HFFc6 (cell line): ENCODE data around the gene WDR86. TPM values are rescaled to one million over a fixed set of nuclear protein-coding genes. Genes with fewer than 3 reads are reported as not detected.

ENCODE experiments used
- DNase-seq: peaks from one replicate; pipeline ENCODE4 v3.0.0-alpha.2; 2018
- H3K27ac Mint-ChIP-seq: 2 replicates; pipeline ENCODE4 v1.8.0; 2020; ENCODE audit warnings: mild to moderate bottlenecking, mixed read lengths
- H3K27me3 Mint-ChIP-seq: 2 replicates; pipeline ENCODE4 v1.8.0; 2021; ENCODE audit warnings: mild to moderate bottlenecking, moderate library complexity, mixed read lengths; ENCODE audit not compliant: insufficient read depth
- H3K36me3 Mint-ChIP-seq: 2 replicates; pipeline ENCODE4 v1.8.0; 2021; ENCODE audit warnings: low read depth, mixed read lengths
- H3K4me1 Mint-ChIP-seq: 2 replicates; pipeline ENCODE4 v1.8.0; 2020; ENCODE audit warnings: low read depth, mixed read lengths
- H3K4me3 Mint-ChIP-seq: 2 replicates; pipeline ENCODE4 v1.8.0; 2020; ENCODE audit warnings: mild to moderate bottlenecking, moderate library complexity, mixed read lengths
- H3K9me3 Mint-ChIP-seq: 2 replicates; pipeline ENCODE4 v1.8.0; 2020; ENCODE audit warnings: mild to moderate bottlenecking, mixed read lengths
- CTCF ChIP-seq: fragments of 200-600 bp; sonication (generic); IDR thresholded peaks from 2 replicates; pipeline ENCODE4 v1.5.0; 2021; ENCODE audit warnings: antibody characterized with exemption, mild to moderate bottlenecking
- total RNA-seq, 6 experiments: library from RNA; stranded (reverse); fragmentation: NEBNext Ultra II Directional; extraction: Animal tissue kit (Norgen Biotek cat#: 25700); gene quantifications; 2 replicates in 1 of 6; 3 replicates in 5 of 6; pipeline ENCODE4 v1.2.3, GENCODE V29; 2021

WDR86 gene
- total RNA-seq, 6 experiments from 2014 or later, result not detected

GRCh38 chr7:151400626-151401315 is 9.1 kb downstream of the WDR86 start:
- TF ChIP-seq CTCF, result no peak
- Mint-ChIP-seq H3K27me3 (peaks cover 18% of the 10 kb centered on the region), H3K4me1 (peaks cover 16% of the 10 kb centered on the region), H3K9me3 (no peaks in the 10 kb centered on the region; the same call in 1 of the 2 replicates), H3K27ac (no peak overlapping the region), H3K36me3 (no peaks in the 10 kb centered on the region), H3K4me3 (no peak overlapping the region)
- DNase-seq, result no peak

DNA sequence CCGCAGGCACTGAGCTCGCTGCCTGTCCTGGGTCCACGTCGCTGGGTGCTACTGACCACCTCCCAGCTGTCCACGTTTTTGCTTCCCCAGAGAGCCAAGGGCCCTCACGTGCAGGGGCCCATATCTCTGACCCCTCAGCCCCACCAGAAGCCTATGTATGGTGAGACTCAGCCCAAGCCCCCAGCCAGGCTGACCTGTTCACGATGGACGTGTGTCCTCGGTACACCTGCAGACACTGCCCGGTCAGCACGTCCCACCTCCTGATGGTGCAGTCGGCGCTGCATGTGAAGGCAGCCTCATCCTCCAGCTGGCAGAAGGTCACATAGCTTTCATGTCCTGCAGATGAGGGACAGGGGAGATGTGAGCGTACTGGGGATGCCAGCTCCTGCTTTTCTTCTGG is 9.9 kb downstream of the WDR86 start:
- no peak for TF ChIP-seq CTCF
- no peaks in the 10 kb centered on the region; the same call in 1 of the 2 replicates for H3K9me3 Mint-ChIP-seq
- no peak for DNase-seq
- H3K4me1 Mint-ChIP-seq, result peaks cover 16% of the 10 kb centered on the region
- H3K36me3 Mint-ChIP-seq, result no peaks in the 10 kb centered on the region
- H3K4me3 Mint-ChIP-seq, result no peak overlapping the region
- H3K27me3 Mint-ChIP-seq, result peaks cover 19% of the 10 kb centered on the region
- H3K27ac Mint-ChIP-seq, result no peak overlapping the region

DNA sequence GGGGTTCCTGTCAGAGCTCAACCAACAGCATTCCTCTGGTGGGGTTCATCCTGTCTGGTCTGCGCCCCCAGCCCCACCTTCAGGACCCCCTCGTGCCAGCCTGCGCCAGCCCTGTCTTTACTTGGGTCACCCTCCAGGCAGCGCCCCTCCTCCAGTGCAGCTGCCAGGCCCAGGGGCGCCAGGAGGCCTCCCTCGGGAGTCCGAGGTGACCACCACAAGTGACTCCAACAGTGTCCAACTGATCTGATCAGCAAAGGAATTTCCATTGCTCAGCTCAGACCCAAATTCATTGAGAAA is 10.6 kb downstream of the WDR86 start:
- no peak for TF ChIP-seq CTCF
- no peak for DNase-seq
- H3K27me3 Mint-ChIP-seq, result peaks cover 22% of the 10 kb centered on the region
- H3K4me3 Mint-ChIP-seq, result no peak overlapping the region
- peaks cover 13% of the 10 kb centered on the region for H3K4me1 Mint-ChIP-seq
- H3K9me3 Mint-ChIP-seq, result no peaks in the 10 kb centered on the region; the same call in 1 of the 2 replicates
- H3K36me3 Mint-ChIP-seq, result no peaks in the 10 kb centered on the region
- no peak overlapping the region for H3K27ac Mint-ChIP-seq

GRCh38 chr7:151398446-151399304 is 11.2 kb downstream of the WDR86 start:
- no peak for DNase-seq
- H3K9me3 Mint-ChIP-seq, result no peaks in the 10 kb centered on the region; the same call in 1 of the 2 replicates
- peaks cover 7% of the 10 kb centered on the region for H3K4me1 Mint-ChIP-seq
- H3K27ac Mint-ChIP-seq, result no peak overlapping the region
- no peak overlapping the region for H3K4me3 Mint-ChIP-seq
- no peak for TF ChIP-seq CTCF
- H3K27me3 Mint-ChIP-seq, result peaks cover 25% of the 10 kb centered on the region
- H3K36me3 Mint-ChIP-seq, result no peaks in the 10 kb centered on the region

- DNase-seq, result no peak
- no peak overlapping the region for H3K4me3 Mint-ChIP-seq
- H3K4me1 Mint-ChIP-seq, result no peaks in the 10 kb centered on the region
- no peaks in the 10 kb centered on the region; the same call in 1 of the 2 replicates for H3K9me3 Mint-ChIP-seq
- no peak overlapping the region for H3K27ac Mint-ChIP-seq
- no peak for TF ChIP-seq CTCF
- H3K36me3 Mint-ChIP-seq, result no peaks in the 10 kb centered on the region
- peaks cover 26% of the 10 kb centered on the region for H3K27me3 Mint-ChIP-seq
These were observed 12.8 kb downstream of the WDR86 start for GRCh38 chr7:151397026-151397425.
